GM23338 (cell line): ENCODE results near the gene C14orf180. TPM values are rescaled to one million over a fixed set of nuclear protein-coding genes. Genes with fewer than 3 reads are reported as not detected.

Source experiments
- ATAC-seq: fragments of 200-7000 bp; cut with Tn5 transposase; 3 replicates; pipeline ENCODE4 v1.9.1; 2020
- DNase-seq: peaks from one replicate; pipeline ENCODE4 v3.0.0-alpha.2; 2015; ENCODE audit warnings: low spot score
- H2AFZ ChIP-seq: fragments of 200-600 bp; sonication (generic); 2 replicates; pipeline ENCODE4 v1.8.0; 2016; ENCODE audit warnings: antibody characterized with exemption, mild to moderate bottlenecking, moderate library complexity
- H3F3A ChIP-seq: fragments of 200-600 bp; sonication (generic); replicated peaks from 2 replicates; pipeline ENCODE4 v1.8.0; 2017; ENCODE audit warnings: antibody characterized with exemption, mixed run types, low read depth
- H3K27ac ChIP-seq: fragments of 200-600 bp; sonication (generic); 2 replicates; pipeline ENCODE4 v1.6.1; 2016; ENCODE audit warnings: low read depth
- H3K27me3 ChIP-seq: fragments of 200-600 bp; sonication (generic); 2 replicates; pipeline ENCODE4 v1.8.0; 2016; ENCODE audit warnings: mild to moderate bottlenecking, mixed run types, moderate library complexity; ENCODE audit not compliant: insufficient read depth
- H3K36me3 ChIP-seq: fragments of 200-600 bp; sonication (generic); 2 replicates; pipeline ENCODE4 v1.8.0; 2016; ENCODE audit warnings: mild to moderate bottlenecking; ENCODE audit not compliant: insufficient read depth
- H3K4me1 ChIP-seq: fragments of 200-600 bp; sonication (generic); 2 replicates; pipeline ENCODE4 v1.8.0; 2016; ENCODE audit warnings: mild to moderate bottlenecking, moderate library complexity; ENCODE audit not compliant: insufficient read depth
- H3K4me2 ChIP-seq: fragments of 200-600 bp; sonication (generic); 2 replicates; pipeline ENCODE4 v1.7.1; 2017; ENCODE audit warnings: mixed run types
- H3K4me3 ChIP-seq: fragments of 200-600 bp; sonication (generic); 2 replicates; pipeline ENCODE4 v1.6.1; 2016; ENCODE audit warnings: mixed run types
- H3K79me2 ChIP-seq: fragments of 200-600 bp; sonication (generic); replicated peaks from 2 replicates; pipeline ENCODE4 v1.8.0; 2017; ENCODE audit warnings: mild to moderate bottlenecking; ENCODE audit not compliant: insufficient read depth
- H3K9me2 ChIP-seq: fragments of 200-600 bp; sonication (generic); 2 replicates; pipeline ENCODE4 v1.8.0; 2017; ENCODE audit not compliant: insufficient read depth
- H4K20me1 ChIP-seq: fragments of 200-600 bp; sonication (generic); replicated peaks from 2 replicates; pipeline ENCODE4 v1.8.0; 2017; ENCODE audit warnings: mild to moderate bottlenecking; ENCODE audit not compliant: insufficient read depth
- H3K27ac Mint-ChIP-seq: 2 replicates; pipeline ENCODE4 v1.8.0; 2020; ENCODE audit warnings: inconsistent platforms, mild to moderate bottlenecking, moderate library complexity, mixed read lengths
- H3K27me3 Mint-ChIP-seq: 3 replicates; pipeline ENCODE4 v1.8.0; 2022; ENCODE audit warnings: low read depth, mild to moderate bottlenecking, moderate library complexity, mixed read lengths, inconsistent platforms; ENCODE audit not compliant: insufficient read depth, poor library complexity
- H3K36me3 Mint-ChIP-seq: 3 replicates; pipeline ENCODE4 v1.8.0; 2021; ENCODE audit warnings: low read depth, mild to moderate bottlenecking, inconsistent platforms, moderate library complexity, mixed read lengths
- H3K4me1 Mint-ChIP-seq: 3 replicates; pipeline ENCODE4 v1.8.0; 2020; ENCODE audit warnings: mild to moderate bottlenecking, inconsistent platforms, mixed read lengths
- H3K4me3 Mint-ChIP-seq: 3 replicates; pipeline ENCODE4 v1.8.0; 2021; ENCODE audit warnings: moderate library complexity, mild to moderate bottlenecking, inconsistent platforms, mixed read lengths
- H3K9me3 Mint-ChIP-seq: 3 replicates; pipeline ENCODE4 v1.8.0; 2020; ENCODE audit warnings: moderate library complexity, mild to moderate bottlenecking, inconsistent platforms, mixed read lengths
- CREB1 ChIP-seq: fragments of 250-450 bp; sonication (Bioruptor Pico); IDR thresholded peaks from 2 replicates; pipeline ENCODE4 v1.5.0; 2020; ENCODE audit warnings: low read depth, mild to moderate bottlenecking, moderate library complexity
- CTCF ChIP-seq, 2 experiments: fragments of 200-600 bp in 1 of 2; sonication (generic) in 1 of 2; conservative IDR thresholded peaks; 2 replicates each; pipeline versions ENCODE4 v1.5.1 to v1.6.1; 2016 to 2017; ENCODE audit warnings: antibody characterized with exemption in 2 of 2, low read depth in 2 of 2, mild to moderate bottlenecking in 2 of 2, moderate library complexity in 1 of 2
- ETS1 ChIP-seq: IDR thresholded peaks from 2 replicates; pipeline ENCODE4 v1.6.1; 2016; ENCODE audit warnings: antibody characterized with exemption
- EZH2 ChIP-seq: fragments of 200-600 bp; sonication (generic); IDR thresholded peaks from one replicate; pipeline ENCODE4 v1.8.0; 2017; ENCODE audit warnings: antibody characterized with exemption, mild to moderate bottlenecking, low read depth; ENCODE audit not compliant: unreplicated experiment
- EZH2phosphoT487 ChIP-seq: fragments of 200-600 bp; sonication (generic); IDR thresholded peaks from one replicate; pipeline ENCODE4 v1.8.1; 2018; ENCODE audit warnings: antibody characterized with exemption; ENCODE audit not compliant: unreplicated experiment
- JUNB ChIP-seq: IDR thresholded peaks from one replicate; pipeline ENCODE4 v1.6.1; 2016; ENCODE audit warnings: antibody characterized with exemption; ENCODE audit not compliant: unreplicated experiment
- NANOG ChIP-seq: IDR thresholded peaks from 2 replicates; pipeline ENCODE4 v1.6.1; 2016; ENCODE audit warnings: antibody characterized with exemption, borderline replicate concordance
- POLR2AphosphoS5 ChIP-seq: IDR thresholded peaks from 2 replicates; pipeline ENCODE4 v1.6.1; 2016; ENCODE audit warnings: antibody characterized with exemption, low read depth
- REST ChIP-seq: IDR thresholded peaks from one replicate; pipeline ENCODE4 v1.6.1; 2018; ENCODE audit warnings: antibody characterized with exemption; ENCODE audit not compliant: unreplicated experiment
- STAT1 ChIP-seq: IDR thresholded peaks from one replicate; pipeline ENCODE4 v1.6.1; 2016; ENCODE audit warnings: antibody characterized with exemption; ENCODE audit not compliant: unreplicated experiment
- ZNF114 ChIP-seq: fragments of 250-450 bp; sonication (Bioruptor Pico); IDR thresholded peaks from 2 replicates; pipeline ENCODE4 v1.5.0; 2020; ENCODE audit warnings: mild to moderate bottlenecking, moderate library complexity
- ZNF331 ChIP-seq: fragments of 250-450 bp; sonication (Bioruptor Pico); IDR thresholded peaks from 2 replicates; pipeline ENCODE4 v1.5.0; 2020; ENCODE audit warnings: low read depth, mild to moderate bottlenecking, moderate library complexity
- ZNF462 ChIP-seq: fragments of 250-450 bp; sonication (Bioruptor Pico); IDR thresholded peaks from 2 replicates; pipeline ENCODE4 v1.5.0; 2020; ENCODE audit warnings: mild to moderate bottlenecking, moderate library complexity
- polyA plus RNA-seq: library from polyadenylated mRNA; unstranded; fragments of >200 nt; fragmentation: Nextera tagmentation; extraction: Ambion mirVana; gene quantifications from 2 replicates; pipeline ENCODE4 v1.2.1, GENCODE V29; 2016
- total RNA-seq: library from RNA; depleted of rRNA; stranded (reverse); fragments of >200 nt; shearing (Covaris generic); gene quantifications from 2 replicates; pipeline ENCODE4 v1.2.3, GENCODE V29; 2014

C14orf180 gene
- total and polyA plus RNA-seq, 2 experiments from 2014 or later = not detected

- H3K4me1 ChIP-seq = no peaks in the 10 kb centered on the region
Measured at GRCh38 chr14:104633276-104634137, 53.9 kb downstream of the C14orf180 start.

More at GRCh38 chr14:104633276-104634137, 53.9 kb downstream of the C14orf180 start:
- no peak for DNase-seq
- H3K27ac Mint-ChIP-seq = no peak overlapping the region
- Histone ChIP-seq H3K27me3 (no peaks in the 10 kb centered on the region), H3K9me2 (no peaks in the 10 kb centered on the region), H4K20me1 (no peaks in the 10 kb centered on the region), H2AFZ (no peak overlapping the region), H3F3A (no peaks in the 10 kb centered on the region), H3K4me2 (no peak overlapping the region), H3K36me3 (no peaks in the 10 kb centered on the region), H3K27ac (no peak overlapping the region), H3K79me2 (no peaks in the 10 kb centered on the region), H3K4me3 (no peak overlapping the region)
- H3K27me3 Mint-ChIP-seq = peaks cover 2% of the 10 kb centered on the region
- ATAC-seq = no peak
- H3K4me1 Mint-ChIP-seq = no peaks in the 10 kb centered on the region
- TF ChIP-seq POLR2AphosphoS5 (no peak), STAT1 (no peak), ZNF331 (CRISPR knock-in tag) (no peak), REST (no peak), EZH2 (no peak), JUNB (no peak), ZNF114 (CRISPR knock-in tag) (no peak), EZH2phosphoT487 (no peak), NANOG (no peak), ETS1 (no peak), CREB1 (CRISPR knock-in tag) (no peak), ZNF462 (CRISPR knock-in tag) (no peak), CTCF (conservative IDR thresholded peaks at IDR 0.05; ENCODE audit: low read depth in 2 of 2) (no peak)
- no peak overlapping the region for H3K4me3 Mint-ChIP-seq
- H3K9me3 Mint-ChIP-seq = peaks cover 6% of the 10 kb centered on the region
- peaks cover 3% of the 10 kb centered on the region; the same call in 1 of the 3 replicates for H3K36me3 Mint-ChIP-seq
